Activated T-helper 17 cell treated with anti-CD3 and anti-CD28 coated beads, Interleukin-2, amount 50 U/mL, for 72 hours (primary cell): ENCODE measurements around the gene KCNJ1. TPM values are rescaled to one million over a fixed set of nuclear protein-coding genes. Genes with fewer than 3 reads are reported as not detected.

Source experiments
- ATAC-seq: fragments of 150-1000 bp; cut with Tn5 transposase; replicated peaks from 2 replicates; pipeline ENCODE4 v1.10.0; 2021; ENCODE audit warnings: mild to moderate bottlenecking, moderate library complexity
- H3K27ac Mint-ChIP-seq: one replicate; pipeline ENCODE4 v1.8.0; 2022; ENCODE audit warnings: mixed read lengths
- H3K27me3 Mint-ChIP-seq: one replicate; pipeline ENCODE4 v1.8.0; 2022; ENCODE audit warnings: mixed read lengths
- H3K36me3 Mint-ChIP-seq: one replicate; pipeline ENCODE4 v1.8.0; 2022; ENCODE audit warnings: low read depth, mild to moderate bottlenecking, mixed read lengths
- H3K4me1 Mint-ChIP-seq: one replicate; pipeline ENCODE4 v1.8.0; 2022; ENCODE audit warnings: mixed read lengths
- H3K4me3 Mint-ChIP-seq: one replicate; pipeline ENCODE4 v1.8.0; 2022; ENCODE audit warnings: mild to moderate bottlenecking, mixed read lengths
- H3K9me3 Mint-ChIP-seq: one replicate; pipeline ENCODE4 v1.8.0; 2022; ENCODE audit warnings: mixed read lengths
- total RNA-seq, 2 donors: library from RNA; stranded (reverse); gene quantifications; one replicate each; pipeline ENCODE4 v1.2.3, GENCODE V29; 2022

KCNJ1 gene
- total RNA-seq, 2 donors from 2014 or later, result not detected

DNA sequence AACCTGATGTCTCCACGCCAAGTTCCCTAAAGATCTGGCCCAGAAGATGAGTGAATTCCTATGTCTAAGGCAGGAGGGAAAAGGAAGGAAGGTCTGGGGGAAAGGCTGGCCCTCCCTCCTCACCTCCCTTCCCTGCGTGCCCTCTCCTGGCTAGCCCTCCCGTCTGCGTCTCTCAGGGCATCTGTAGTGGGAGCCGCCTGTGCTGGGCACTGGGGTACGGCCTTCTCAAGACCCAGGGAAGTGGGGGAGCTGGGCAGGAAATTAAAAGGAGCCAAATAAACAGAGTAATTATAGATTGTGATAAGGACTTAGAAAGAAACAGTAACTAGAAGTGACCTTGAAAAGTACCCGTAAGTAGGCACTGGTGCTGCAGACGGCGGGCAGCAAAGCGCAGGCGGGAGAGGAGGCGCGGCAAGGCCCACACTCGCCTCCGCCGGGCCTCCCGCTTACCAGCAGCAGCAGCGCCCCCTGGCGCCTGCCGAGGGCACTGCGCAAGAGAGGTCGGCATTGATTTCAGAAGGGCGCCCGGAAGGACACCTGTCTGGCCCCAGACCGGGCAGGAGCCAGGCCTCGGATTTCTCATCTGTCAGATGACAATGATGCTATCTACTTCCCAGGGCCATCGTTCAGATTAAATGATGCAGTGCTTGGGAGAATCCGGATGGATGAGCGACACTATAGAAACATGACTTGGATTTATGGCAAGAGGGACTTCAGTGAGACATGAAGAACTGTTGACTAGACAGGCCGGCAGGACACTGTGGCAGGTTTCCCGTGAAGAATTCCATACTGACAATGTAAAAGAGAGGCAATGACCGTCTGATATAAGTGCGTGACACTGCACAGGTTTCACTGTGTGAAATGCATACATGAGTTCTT is 7.3 kb downstream of the KCNJ1 start:
- H3K9me3 Mint-ChIP-seq, result no peaks in the 10 kb centered on the region
- peaks cover 5% of the 10 kb centered on the region for H3K4me1 Mint-ChIP-seq
- H3K27me3 Mint-ChIP-seq, result no peaks in the 10 kb centered on the region
- H3K36me3 Mint-ChIP-seq, result no peaks in the 10 kb centered on the region
- peak overlapping the region; percentile 21 for H3K4me3 Mint-ChIP-seq
- ATAC-seq, result peak; percentile 95
- no peak overlapping the region for H3K27ac Mint-ChIP-seq

- H3K9me3 Mint-ChIP-seq, result no peaks in the 10 kb centered on the region
- no peaks in the 10 kb centered on the region for H3K36me3 Mint-ChIP-seq
- H3K4me3 Mint-ChIP-seq, result no peak overlapping the region
- H3K27ac Mint-ChIP-seq, result no peak overlapping the region
- no peaks in the 10 kb centered on the region for H3K27me3 Mint-ChIP-seq
- H3K4me1 Mint-ChIP-seq, result peaks cover 5% of the 10 kb centered on the region
- ATAC-seq, result no peak
Measured at GRCh38 chr11:128857341-128857740, 9.8 kb downstream of the KCNJ1 start.

GRCh38 chr11:128856241-128856640 is 10.9 kb downstream of the KCNJ1 start:
- no peak for ATAC-seq
- H3K36me3 Mint-ChIP-seq, result no peaks in the 10 kb centered on the region
- no peak overlapping the region for H3K27ac Mint-ChIP-seq
- H3K9me3 Mint-ChIP-seq, result no peaks in the 10 kb centered on the region
- no peak overlapping the region for H3K4me3 Mint-ChIP-seq
- peaks cover 5% of the 10 kb centered on the region for H3K4me1 Mint-ChIP-seq
- H3K27me3 Mint-ChIP-seq, result no peaks in the 10 kb centered on the region

DNA sequence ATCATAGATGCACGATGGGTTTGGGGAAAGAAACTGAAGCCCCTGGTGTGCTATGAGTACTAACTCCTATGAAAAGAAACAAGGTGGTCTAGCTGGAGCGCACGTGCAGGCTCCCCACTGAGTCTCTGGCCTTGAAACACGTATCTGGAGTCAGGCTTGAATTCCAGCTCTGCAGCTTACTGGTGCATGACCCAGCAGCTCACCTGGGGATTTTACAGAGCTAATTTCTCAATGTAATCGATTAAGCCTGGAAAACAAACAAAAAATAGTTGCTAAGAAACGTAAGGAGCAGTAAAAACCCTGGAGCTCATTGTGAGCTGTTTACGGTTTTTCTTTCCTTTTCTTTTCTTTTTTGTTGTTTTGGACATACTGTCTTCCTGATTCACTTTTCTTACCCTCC is 12.3 kb downstream of the KCNJ1 start:
- Mint-ChIP-seq H3K27me3 (no peaks in the 10 kb centered on the region), H3K4me3 (no peak overlapping the region), H3K4me1 (no peaks in the 10 kb centered on the region), H3K27ac (no peak overlapping the region), H3K9me3 (no peaks in the 10 kb centered on the region), H3K36me3 (no peaks in the 10 kb centered on the region)
- ATAC-seq, result no peak

DNA sequence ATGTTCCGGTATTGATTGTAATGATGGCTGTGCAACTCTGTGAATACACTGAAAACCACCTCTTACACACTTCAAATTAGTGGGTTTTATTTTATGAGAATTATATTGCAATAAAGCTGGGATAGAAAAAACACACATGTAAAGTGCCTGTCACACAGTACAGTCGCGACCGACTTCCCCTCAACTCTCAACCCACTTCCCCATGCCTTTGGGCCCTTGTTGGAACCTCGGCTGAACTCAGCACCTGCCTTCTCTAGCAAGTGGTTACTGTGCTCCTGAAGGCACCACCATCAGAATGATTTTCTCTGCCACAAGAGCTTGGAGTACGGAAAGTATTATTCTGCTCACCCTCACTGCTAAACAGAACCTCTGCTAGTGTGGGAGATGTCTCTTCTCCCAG is 13.5 kb downstream of the KCNJ1 start:
- Mint-ChIP-seq H3K27me3 (no peaks in the 10 kb centered on the region), H3K36me3 (no peaks in the 10 kb centered on the region), H3K4me1 (peaks cover 4% of the 10 kb centered on the region), H3K4me3 (no peak overlapping the region), H3K9me3 (no peaks in the 10 kb centered on the region), H3K27ac (no peak overlapping the region)
- ATAC-seq, result no peak

GRCh38 chr11:128852327-128853023 is 14.6 kb downstream of the KCNJ1 start:
- H3K27ac Mint-ChIP-seq, result no peak overlapping the region
- no peaks in the 10 kb centered on the region for H3K9me3 Mint-ChIP-seq

GRCh38 chr11:128848815-128849455 is 18.2 kb downstream of the KCNJ1 start:
- no peaks in the 10 kb centered on the region for H3K27me3 Mint-ChIP-seq
- no peak overlapping the region for H3K4me3 Mint-ChIP-seq
- ATAC-seq, result peak; percentile 81
- no peaks in the 10 kb centered on the region for H3K9me3 Mint-ChIP-seq
- no peaks in the 10 kb centered on the region for H3K36me3 Mint-ChIP-seq
- peaks cover 17% of the 10 kb centered on the region for H3K4me1 Mint-ChIP-seq
- no peak overlapping the region for H3K27ac Mint-ChIP-seq

More at GRCh38 chr11:128852327-128853023, 14.6 kb downstream of the KCNJ1 start:
- Mint-ChIP-seq H3K27me3 (no peaks in the 10 kb centered on the region), H3K36me3 (no peaks in the 10 kb centered on the region), H3K4me3 (no peak overlapping the region), H3K4me1 (peaks cover 4% of the 10 kb centered on the region)
- ATAC-seq, result no peak

DNA sequence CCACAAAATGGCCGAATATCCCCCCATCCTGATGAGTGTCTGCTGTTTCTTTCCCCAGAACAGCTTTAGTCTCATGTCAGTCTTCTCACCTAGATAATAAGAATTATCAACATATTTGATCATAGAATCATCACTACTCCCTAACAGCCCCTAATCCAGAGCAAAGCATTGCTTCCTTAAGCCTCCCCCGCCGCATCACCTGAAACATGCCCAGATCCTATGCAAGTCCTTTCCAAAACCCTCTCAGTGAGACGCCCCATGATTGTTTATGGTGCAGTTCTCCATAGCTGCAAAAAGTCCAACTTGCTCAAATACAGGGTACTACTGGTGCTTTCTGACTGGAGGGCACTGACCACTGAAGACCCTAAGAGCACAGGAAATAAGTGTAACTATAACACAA is 20.1 kb downstream of the KCNJ1 start:
- ATAC-seq, result no peak
- Mint-ChIP-seq H3K4me3 (no peak overlapping the region), H3K27ac (no peak overlapping the region)

DNA sequence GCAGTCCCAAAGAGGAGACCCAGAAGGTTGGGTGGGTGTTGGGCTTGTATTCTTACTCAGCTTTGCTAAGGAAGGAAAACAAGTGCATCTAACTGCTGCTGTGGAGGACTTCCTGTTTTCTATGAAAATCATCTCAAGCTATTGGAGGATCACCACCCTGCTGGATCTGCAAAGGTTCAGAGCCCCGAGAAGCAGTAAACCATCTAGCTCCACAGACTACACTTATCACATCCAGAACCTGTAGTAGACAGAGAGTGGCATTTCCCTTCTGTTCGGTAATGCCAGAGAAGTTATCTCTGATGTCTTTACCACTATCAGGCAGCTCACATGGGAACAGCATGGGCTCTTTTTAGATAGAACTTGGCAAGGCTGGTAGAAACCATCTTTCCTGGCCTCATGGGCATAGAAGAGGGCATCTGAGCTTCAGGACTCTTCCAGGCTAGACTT is 21.7 kb downstream of the KCNJ1 start:
- Mint-ChIP-seq H3K27ac (peak overlapping the region; percentile 73), H3K4me1 (peaks cover 31% of the 10 kb centered on the region)

More for the DNA sequence above, 20.1 kb downstream of the KCNJ1 start:
- Mint-ChIP-seq H3K9me3 (no peaks in the 10 kb centered on the region), H3K4me1 (peaks cover 22% of the 10 kb centered on the region), H3K36me3 (no peaks in the 10 kb centered on the region), H3K27me3 (no peaks in the 10 kb centered on the region)

DNA sequence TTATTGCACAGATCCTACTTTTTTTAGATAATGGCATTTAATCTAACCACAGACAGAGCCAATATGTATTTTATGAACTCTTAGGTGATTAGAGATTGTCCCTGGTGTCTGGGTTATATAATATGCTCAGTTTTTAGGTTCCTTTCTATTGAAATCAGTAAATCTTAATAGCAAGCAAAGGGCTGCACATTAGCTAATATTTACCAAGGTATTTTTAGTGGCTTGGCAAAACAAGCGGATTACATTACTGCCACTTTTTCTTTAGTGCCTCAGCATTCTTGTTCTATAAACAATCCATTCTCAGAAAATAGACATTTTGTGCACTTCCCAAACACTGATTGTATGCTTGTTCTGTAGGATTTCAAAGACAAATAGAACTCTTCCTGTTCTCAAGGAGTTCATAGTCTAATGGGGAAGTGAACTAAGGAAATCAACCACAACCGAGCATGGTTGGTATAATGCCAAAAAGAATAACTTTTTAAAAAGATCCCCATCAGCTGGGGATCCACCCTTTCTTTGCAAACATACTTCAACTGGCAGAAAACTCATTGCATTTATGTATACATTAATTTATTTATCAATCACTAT is 23.8 kb downstream of the KCNJ1 start:
- Mint-ChIP-seq H3K9me3 (no peaks in the 10 kb centered on the region), H3K27me3 (no peaks in the 10 kb centered on the region), H3K27ac (no peak overlapping the region), H3K36me3 (no peaks in the 10 kb centered on the region), H3K4me1 (peaks cover 47% of the 10 kb centered on the region), H3K4me3 (no peak overlapping the region)
- no peak for ATAC-seq

More for the DNA sequence above, 21.7 kb downstream of the KCNJ1 start:
- peak; percentile 76 for ATAC-seq
- no peaks in the 10 kb centered on the region for H3K36me3 Mint-ChIP-seq
- H3K4me3 Mint-ChIP-seq, result peak overlapping the region; percentile 46
- no peaks in the 10 kb centered on the region for H3K27me3 Mint-ChIP-seq
- H3K9me3 Mint-ChIP-seq, result no peaks in the 10 kb centered on the region

GRCh38 chr11:128841461-128842072 is 25.5 kb downstream of the KCNJ1 start:
- H3K9me3 Mint-ChIP-seq, result no peaks in the 10 kb centered on the region
- H3K36me3 Mint-ChIP-seq, result no peaks in the 10 kb centered on the region
- H3K27ac Mint-ChIP-seq, result peak overlapping the region; percentile 79
- peaks cover 55% of the 10 kb centered on the region for H3K4me1 Mint-ChIP-seq
- peak overlapping the region; percentile 50 for H3K4me3 Mint-ChIP-seq
- ATAC-seq, result no peak
- no peaks in the 10 kb centered on the region for H3K27me3 Mint-ChIP-seq

DNA sequence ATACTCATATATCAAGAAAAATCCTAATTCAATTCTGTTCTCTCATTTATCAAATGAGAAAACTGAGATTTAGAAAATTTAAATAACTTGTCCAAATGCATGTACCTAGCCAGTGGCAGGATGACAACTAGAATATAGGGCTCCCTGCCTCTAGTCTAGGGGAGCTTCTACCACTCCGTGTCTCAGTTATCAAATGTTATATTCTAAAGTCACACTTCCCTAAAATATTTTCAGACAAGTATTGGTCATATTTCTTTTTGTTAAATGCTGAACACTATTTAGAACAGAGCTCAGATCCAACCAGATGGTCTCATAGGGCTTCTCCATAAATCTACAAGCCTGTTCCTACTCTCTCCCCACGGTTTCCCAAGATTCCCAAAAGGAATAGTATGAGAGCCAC is 26.3 kb downstream of the KCNJ1 start:
- Mint-ChIP-seq H3K4me3 (peak overlapping the region; percentile 50), H3K36me3 (no peaks in the 10 kb centered on the region), H3K4me1 (peaks cover 55% of the 10 kb centered on the region), H3K9me3 (no peaks in the 10 kb centered on the region), H3K27me3 (no peaks in the 10 kb centered on the region), H3K27ac (peak overlapping the region; percentile 79)
- no peak for ATAC-seq

- Mint-ChIP-seq H3K27ac (peak overlapping the region; percentile 69), H3K4me1 (peaks cover 49% of the 10 kb centered on the region)
Measured at GRCh38 chr11:128840137-128840536, 27.0 kb downstream of the KCNJ1 start.

DNA sequence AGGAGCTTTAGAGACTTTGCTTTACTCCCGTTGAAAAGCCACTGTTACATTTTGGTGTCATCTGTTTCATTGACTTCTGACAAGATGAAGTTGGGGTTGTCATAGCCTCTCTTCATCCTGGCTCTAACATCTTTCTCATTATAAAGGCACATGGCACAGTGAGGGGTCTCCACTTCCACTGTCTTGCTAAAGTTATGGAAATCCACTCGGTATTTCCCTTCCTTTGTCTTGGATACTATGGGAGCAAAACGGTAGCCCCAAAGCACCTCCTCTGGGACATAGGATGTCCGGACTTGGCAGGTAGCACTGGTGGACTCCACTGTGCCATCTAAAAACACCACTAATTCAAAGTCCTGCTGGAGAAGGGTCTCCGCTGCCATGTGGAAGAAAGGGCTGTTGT is 28.0 kb downstream of the KCNJ1 start:
- Mint-ChIP-seq H3K27ac (no peak overlapping the region), H3K4me1 (peaks cover 44% of the 10 kb centered on the region)

More at GRCh38 chr11:128840137-128840536, 27.0 kb downstream of the KCNJ1 start:
- Mint-ChIP-seq H3K27me3 (no peaks in the 10 kb centered on the region), H3K9me3 (no peaks in the 10 kb centered on the region), H3K4me3 (peak overlapping the region; percentile 66), H3K36me3 (no peaks in the 10 kb centered on the region)
- peak; percentile 50 for ATAC-seq

More for the DNA sequence above, 28.0 kb downstream of the KCNJ1 start:
- Mint-ChIP-seq H3K36me3 (no peaks in the 10 kb centered on the region), H3K4me3 (peak overlapping the region; percentile 66), H3K9me3 (no peaks in the 10 kb centered on the region), H3K27me3 (no peaks in the 10 kb centered on the region)
- ATAC-seq, result no peak
